Inflammatory macrophage (primary cell): ENCODE results near the gene CGRRF1.
A peak's percentile ranks its signal among the peaks of the same experiment; 100 is the strongest.

Source experiments
- DNase-seq, 2 donors: peaks; one replicate each; pipeline ENCODE4 v3.0.0-alpha.2; 2020 to 2022
- total RNA-seq, 18 experiments: gene quantifications; one replicate each; lab custom pipeline; 2026; ENCODE audit warnings: mixed read lengths in 6 of 18, inconsistent platforms in 2 of 18; lab: John Stamatoyannopoulos, UW

CGRRF1 gene
- 6.1 to 17.3 (median 10.2) reads per million in 18 experiments for total RNA-seq

GRCh38 chr14:54509546-54510501, at the start of gene CGRRF1:
Gene CGRRF1 (plus strand): TSS chr14:54509906. CDS start chr14:54509960, 54 bp downstream.
- peak; percentile 99 for DNase-seq

GRCh38 chr14:54462048-54462447, 47.7 kb upstream of the CGRRF1 start:
- DNase-seq: no peak

GRCh38 chr14:54465654-54466053, 44.1 kb upstream of the CGRRF1 start:
- no peak for DNase-seq

- no peak for DNase-seq
Measured at GRCh38 chr14:54467280-54467679, 42.4 kb upstream of the CGRRF1 start.

GRCh38 chr14:54470701-54471100, 39.0 kb upstream of the CGRRF1 start:
- no peak for DNase-seq

GRCh38 chr14:54471641-54472040, 38.1 kb upstream of the CGRRF1 start:
- DNase-seq: no peak

- DNase-seq: no peak
Measured at GRCh38 chr14:54472315-54472714, 37.4 kb upstream of the CGRRF1 start.

GRCh38 chr14:54474232-54474793, 35.4 kb upstream of the CGRRF1 start:
- DNase-seq: no peak

GRCh38 chr14:54475187-54475899, 34.4 kb upstream of the CGRRF1 start:
- DNase-seq: peak in 1 of 2 donors; percentile 22

- no peak for DNase-seq
Measured at GRCh38 chr14:54475911-54476310, 33.8 kb upstream of the CGRRF1 start.

- no peak for DNase-seq
Measured at GRCh38 chr14:54478636-54479215, 31.0 kb upstream of the CGRRF1 start.

GRCh38 chr14:54480830-54481562, 28.7 kb upstream of the CGRRF1 start:
- no peak for DNase-seq

- DNase-seq: no peak
Measured at GRCh38 chr14:54481695-54482094, 28.0 kb upstream of the CGRRF1 start.

- no peak for DNase-seq
Measured at GRCh38 chr14:54483073-54483745, 26.5 kb upstream of the CGRRF1 start.

GRCh38 chr14:54483846-54484245, 25.9 kb upstream of the CGRRF1 start:
- peak in 1 of 2 donors; percentile 22 for DNase-seq

GRCh38 chr14:54486685-54487084, 23.0 kb upstream of the CGRRF1 start:
- DNase-seq: no peak

GRCh38 chr14:54487771-54488170, 21.9 kb upstream of the CGRRF1 start:
- peak in 1 of 2 donors; percentile 13 for DNase-seq

- DNase-seq: no peak
Measured at GRCh38 chr14:54488318-54488645, 21.4 kb upstream of the CGRRF1 start.

- DNase-seq: peak; percentile 94 to 95
Measured at GRCh38 chr14:54488646-54489317, 20.9 kb upstream of the CGRRF1 start, which contains the start of gene GMFB. Gene GMFB (minus strand): TSS chr14:54488980. CDS start chr14:54488927, 53 bp downstream.

- no peak for DNase-seq
Measured at GRCh38 chr14:54489318-54489683, 20.4 kb upstream of the CGRRF1 start.
